HepG2 (cell line): ENCODE measurements around the gene ATP7B. TPM values are rescaled to one million over a fixed set of nuclear protein-coding genes. Genes with fewer than 3 reads are reported as not detected.

Experiments used
- AKAP8 ChIP-seq: sonication (generic); formaldehyde crosslinking; IDR thresholded peaks from 2 replicates; pipeline ENCODE4 v1.5.1; 2020; ENCODE audit warnings: mild to moderate bottlenecking, missing genetic modification reagents
- ARNTL ChIP-seq: sonication (generic); formaldehyde crosslinking; IDR thresholded peaks from 2 replicates; pipeline ENCODE4 v1.4.0; 2020; ENCODE audit warnings: mild to moderate bottlenecking, missing genetic modification reagents
- CAMTA2 ChIP-seq: sonication (generic); formaldehyde crosslinking; IDR thresholded peaks from 2 replicates; pipeline ENCODE4 v1.4.0; 2020; ENCODE audit warnings: mild to moderate bottlenecking, missing genetic modification reagents, borderline replicate concordance
- EP300 ChIP-seq, 3 experiments: sonication (generic) in 1 of 3; formaldehyde crosslinking in 1 of 3; IDR thresholded peaks; 2 replicates each; pipeline versions ENCODE4 v1.5.1 to v1.6.1; 2011 to 2020; ENCODE audit warnings: low read depth in 2 of 3, low read length in 2 of 3, borderline replicate concordance in 1 of 3, improper control_type of control experiment in 1 of 3, mild to moderate bottlenecking in 1 of 3, missing genetic modification reagents in 1 of 3, moderate library complexity in 1 of 3
- GPN1 ChIP-seq: sonication (generic); formaldehyde crosslinking; IDR thresholded peaks from 2 replicates; pipeline ENCODE4 v1.5.1; 2020; ENCODE audit warnings: missing genetic modification reagents, borderline replicate concordance
- ISL2 ChIP-seq: sonication (generic); formaldehyde crosslinking; IDR thresholded peaks from 2 replicates; pipeline ENCODE4 v1.5.0; 2020; ENCODE audit warnings: missing genetic modification reagents
- KDM5A ChIP-seq: fragments of 200-600 bp; sonication (generic); IDR thresholded peaks from 2 replicates; pipeline ENCODE4 v1.7.0; 2018; ENCODE audit warnings: antibody characterized with exemption, mild to moderate bottlenecking, low read length, borderline replicate concordance
- MIER3 ChIP-seq: IDR thresholded peaks from 2 replicates; pipeline ENCODE4 v1.6.1; 2016; ENCODE audit warnings: missing compliant biosample characterization, borderline replicate concordance
- NCOA5 ChIP-seq: sonication (generic); formaldehyde crosslinking; IDR thresholded peaks from 2 replicates; pipeline ENCODE4 v1.4.0; 2020; ENCODE audit warnings: missing genetic modification reagents
- NR2C2 ChIP-seq: sonication (generic); formaldehyde crosslinking; IDR thresholded peaks from 2 replicates; pipeline ENCODE4 v1.4.0; 2020; ENCODE audit warnings: missing genetic modification reagents, mild to moderate bottlenecking, moderate library complexity, borderline replicate concordance
- RBFOX2 ChIP-seq: fragments of 200-400 bp; formaldehyde crosslinking; IDR thresholded peaks from 2 replicates; pipeline ENCODE4 v1.6.1; 2017; ENCODE audit warnings: low read depth, mild to moderate bottlenecking, low read length
- RORA ChIP-seq: sonication (generic); formaldehyde crosslinking; IDR thresholded peaks from 2 replicates; pipeline ENCODE4 v1.5.0; 2020; ENCODE audit warnings: mild to moderate bottlenecking, missing genetic modification reagents, moderate library complexity
- SAFB2 ChIP-seq: sonication (generic); formaldehyde crosslinking; IDR thresholded peaks from 2 replicates; pipeline ENCODE4 v1.5.1; 2020; ENCODE audit warnings: missing genetic modification reagents, low read depth, mild to moderate bottlenecking, borderline replicate concordance
- THAP11 ChIP-seq: IDR thresholded peaks from 2 replicates; pipeline ENCODE4 v1.6.1; 2016; ENCODE audit warnings: missing biosample characterization, missing genetic modification reagents
- TSC22D2 ChIP-seq: sonication (generic); formaldehyde crosslinking; IDR thresholded peaks from 2 replicates; pipeline ENCODE4 v1.5.1; 2020; ENCODE audit warnings: missing genetic modification reagents, mild to moderate bottlenecking, borderline replicate concordance
- ZIK1 ChIP-seq: sonication (generic); formaldehyde crosslinking; IDR thresholded peaks from 2 replicates; pipeline ENCODE4 v1.5.0; 2020; ENCODE audit warnings: mild to moderate bottlenecking, low read depth, missing genetic modification reagents, borderline replicate concordance
- ZNF263 ChIP-seq: sonication (generic); formaldehyde crosslinking; IDR thresholded peaks from 2 replicates; pipeline ENCODE4 v1.4.0; 2020; ENCODE audit warnings: missing genetic modification reagents
- ZNF720 ChIP-seq: sonication (generic); formaldehyde crosslinking; IDR thresholded peaks from 2 replicates; pipeline ENCODE4 v1.4.0; 2020; ENCODE audit warnings: missing genetic modification reagents
- ZNF781 ChIP-seq: sonication (generic); formaldehyde crosslinking; IDR thresholded peaks from 2 replicates; pipeline ENCODE4 v1.5.1; 2020; ENCODE audit warnings: borderline replicate concordance, mild to moderate bottlenecking, missing genetic modification reagents; ENCODE audit errors: not compliant biosample characterization
- ZNF816 ChIP-seq: sonication (generic); formaldehyde crosslinking; IDR thresholded peaks from 2 replicates; pipeline ENCODE4 v1.8.0; 2022; ENCODE audit warnings: missing genetic modification reagents, mild to moderate bottlenecking, borderline replicate concordance
- ZSCAN9 ChIP-seq: IDR thresholded peaks from 2 replicates; pipeline ENCODE4 v1.6.1; 2016; ENCODE audit warnings: borderline replicate concordance
- polyA plus RNA-seq, 8 experiments: library from polyadenylated mRNA; depleted of rRNA in 3 of 8; stranded (reverse) in 7 of 8; unstranded in 1 of 8; fragments of >200 nt; fragmentation: Illumina TruSeq in 4 of 8; extraction: Trizol in 4 of 8; gene quantifications; 2 replicates each; pipeline versions ENCODE4 v1.2.1 to v1.2.3, GENCODE V29; 2011 to 2016; ENCODE audit warnings: low read depth in 4 of 8, missing spikeins in 1 of 8, mixed read lengths in 1 of 8; ENCODE audit not compliant: insufficient read depth in 1 of 8
- total RNA-seq, 5 experiments: library from RNA; depleted of rRNA; stranded (reverse); fragments of >200 nt; fragmentation: Illumina TruSeq; extraction: Trizol; gene quantifications; 2 replicates each; pipeline ENCODE4 v1.2.3, GENCODE V29; 2016; ENCODE audit warnings: low read depth in 1 of 5
- TF ChIP-seq, protein P1 (sequence below): IDR thresholded peaks from 2 replicates; pipeline ENCODE4 v1.6.1; 2016
- TF ChIP-seq, protein P2 (sequence below): sonication (generic); formaldehyde crosslinking; IDR thresholded peaks from 2 replicates; pipeline ENCODE4 v1.5.1; 2020; ENCODE audit warnings: mild to moderate bottlenecking, missing genetic modification reagents, moderate library complexity
- TF ChIP-seq, protein P3 (sequence below): sonication (generic); formaldehyde crosslinking; conservative IDR thresholded peaks from 2 replicates; pipeline ENCODE4 v1.4.0; 2020; ENCODE audit warnings: missing genetic modification reagents

Gene ATP7B
- total and polyA plus RNA-seq, 2 of the 13 experiments (the other 11 are each of a cell fraction or from before 2014, with no cell fraction given): 31.8 to 57.4 TPM

DNA sequence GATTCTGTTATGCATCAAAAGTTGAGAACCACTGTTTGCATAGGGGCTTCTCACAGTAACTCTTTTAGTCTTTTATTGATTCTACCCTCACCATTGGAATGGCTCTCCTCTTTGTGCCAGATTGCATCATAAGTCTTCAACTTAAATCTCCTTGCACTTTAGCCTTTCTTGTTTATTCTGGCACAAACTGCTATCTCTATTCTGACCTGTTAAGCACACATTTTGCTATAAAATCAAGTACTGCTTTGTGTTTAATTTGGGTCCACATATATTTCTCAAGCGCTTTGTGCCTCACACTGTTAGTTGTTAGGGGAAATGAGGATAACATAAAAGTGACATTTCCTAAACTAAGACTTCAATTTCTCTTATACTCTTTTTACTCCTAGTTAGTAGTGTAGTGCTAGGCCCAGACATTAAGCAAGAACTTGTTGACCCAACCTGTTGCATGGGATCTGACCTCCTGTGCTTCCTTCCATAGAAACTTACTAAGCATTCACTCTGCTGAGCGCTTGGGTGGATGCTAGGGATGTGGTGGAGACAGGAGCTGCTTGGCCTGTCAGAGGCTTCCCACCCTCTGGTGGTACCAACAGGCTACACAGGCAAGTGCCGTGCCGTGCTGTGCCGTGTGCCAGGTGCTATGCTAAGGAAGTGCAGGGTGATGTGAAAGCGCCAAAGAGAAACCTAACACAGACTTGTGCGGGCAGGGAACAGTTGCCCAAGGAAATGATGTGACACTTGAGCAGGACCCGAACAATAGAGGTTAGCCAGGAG is 14.4 kb upstream of the ATP7B start (continued):
- TF ChIP-seq ARNTL (CRISPR knock-in tag) (no peak), THAP11 (CRISPR knock-in tag) (peak; percentile 70), ZNF816 (no peak), SAFB2 (CRISPR knock-in tag) (0 out of 2 replicates have a peak, but pooled peaks have one; percentile 78), TSC22D2 (CRISPR knock-in tag) (no peak), ZSCAN9 (no peak), ZIK1 (no peak), AKAP8 (CRISPR knock-in tag) (no peak), ZNF720 (CRISPR knock-in tag) (no peak), ISL2 (CRISPR knock-in tag) (peak; percentile 98), NCOA5 (CRISPR knock-in tag) (no peak), EP300 (IDR thresholded peaks at IDR 0.05; ENCODE audit: low read depth in 2 of 2, low read length in 2 of 2) (peak; percentile 73 to 97; a peak in 3 of 4 replicates), EP300 (CRISPR knock-in tag; IDR thresholded peaks at IDR 0.05; ENCODE audit: borderline replicate concordance) (peak; percentile 82), ZNF263 (CRISPR knock-in tag) (no peak; the same call in 1 of the 2 replicates), MIER3 (CRISPR knock-in tag) (peak; percentile 49; the same call in 1 of the 2 replicates), RBFOX2 (no peak), GPN1 (no peak), RORA (no peak), ZNF781 (CRISPR knock-in tag) (no peak), NR2C2 (CRISPR knock-in tag) (peak; percentile 69), KDM5A (peak; percentile 53; the same call in 1 of the 2 replicates), CAMTA2 (CRISPR knock-in tag) (no peak)
- TF ChIP-seq, protein P1, sequence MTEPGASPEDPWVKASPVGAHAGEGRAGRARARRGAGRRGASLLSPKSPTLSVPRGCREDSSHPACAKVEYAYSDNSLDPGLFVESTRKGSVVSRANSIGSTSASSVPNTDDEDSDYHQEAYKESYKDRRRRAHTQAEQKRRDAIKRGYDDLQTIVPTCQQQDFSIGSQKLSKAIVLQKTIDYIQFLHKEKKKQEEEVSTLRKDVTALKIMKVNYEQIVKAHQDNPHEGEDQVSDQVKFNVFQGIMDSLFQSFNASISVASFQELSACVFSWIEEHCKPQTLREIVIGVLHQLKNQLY (CRISPR knock-in tag): no peak; the same call in 1 of the 2 replicates
- TF ChIP-seq, protein P2, sequence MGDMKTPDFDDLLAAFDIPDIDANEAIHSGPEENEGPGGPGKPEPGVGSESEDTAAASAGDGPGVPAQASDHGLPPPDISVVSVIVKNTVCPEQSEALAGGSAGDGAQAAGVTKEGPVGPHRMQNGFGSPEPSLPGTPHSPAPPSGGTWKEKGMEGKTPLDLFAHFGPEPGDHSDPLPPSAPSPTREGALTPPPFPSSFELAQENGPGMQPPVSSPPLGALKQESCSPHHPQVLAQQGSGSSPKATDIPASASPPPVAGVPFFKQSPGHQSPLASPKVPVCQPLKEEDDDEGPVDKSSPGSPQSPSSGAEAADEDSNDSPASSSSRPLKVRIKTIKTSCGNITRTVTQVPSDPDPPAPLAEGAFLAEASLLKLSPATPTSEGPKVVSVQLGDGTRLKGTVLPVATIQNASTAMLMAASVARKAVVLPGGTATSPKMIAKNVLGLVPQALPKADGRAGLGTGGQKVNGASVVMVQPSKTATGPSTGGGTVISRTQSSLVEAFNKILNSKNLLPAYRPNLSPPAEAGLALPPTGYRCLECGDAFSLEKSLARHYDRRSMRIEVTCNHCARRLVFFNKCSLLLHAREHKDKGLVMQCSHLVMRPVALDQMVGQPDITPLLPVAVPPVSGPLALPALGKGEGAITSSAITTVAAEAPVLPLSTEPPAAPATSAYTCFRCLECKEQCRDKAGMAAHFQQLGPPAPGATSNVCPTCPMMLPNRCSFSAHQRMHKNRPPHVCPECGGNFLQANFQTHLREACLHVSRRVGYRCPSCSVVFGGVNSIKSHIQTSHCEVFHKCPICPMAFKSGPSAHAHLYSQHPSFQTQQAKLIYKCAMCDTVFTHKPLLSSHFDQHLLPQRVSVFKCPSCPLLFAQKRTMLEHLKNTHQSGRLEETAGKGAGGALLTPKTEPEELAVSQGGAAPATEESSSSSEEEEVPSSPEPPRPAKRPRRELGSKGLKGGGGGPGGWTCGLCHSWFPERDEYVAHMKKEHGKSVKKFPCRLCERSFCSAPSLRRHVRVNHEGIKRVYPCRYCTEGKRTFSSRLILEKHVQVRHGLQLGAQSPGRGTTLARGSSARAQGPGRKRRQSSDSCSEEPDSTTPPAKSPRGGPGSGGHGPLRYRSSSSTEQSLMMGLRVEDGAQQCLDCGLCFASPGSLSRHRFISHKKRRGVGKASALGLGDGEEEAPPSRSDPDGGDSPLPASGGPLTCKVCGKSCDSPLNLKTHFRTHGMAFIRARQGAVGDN: peak; percentile 86
- TF ChIP-seq, protein P3, sequence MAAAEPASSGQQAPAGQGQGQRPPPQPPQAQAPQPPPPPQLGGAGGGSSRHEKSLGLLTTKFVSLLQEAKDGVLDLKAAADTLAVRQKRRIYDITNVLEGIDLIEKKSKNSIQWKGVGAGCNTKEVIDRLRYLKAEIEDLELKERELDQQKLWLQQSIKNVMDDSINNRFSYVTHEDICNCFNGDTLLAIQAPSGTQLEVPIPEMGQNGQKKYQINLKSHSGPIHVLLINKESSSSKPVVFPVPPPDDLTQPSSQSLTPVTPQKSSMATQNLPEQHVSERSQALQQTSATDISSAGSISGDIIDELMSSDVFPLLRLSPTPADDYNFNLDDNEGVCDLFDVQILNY (CRISPR knock-in tag): no peak
